ENCODE data around the gene DGKZ. TPM values are rescaled to one million over a fixed set of nuclear protein-coding genes. Genes with fewer than 3 reads are reported as not detected.

Gene DGKZ
- total RNA-seq, result 21.0 and 30.8 TPM in 2 replicates

GRCh38 chr11:46346886-46347636 is at the start of gene DGKZ:
TSS of gene DGKZ (plus strand) at chr11:46347463. CDS start at chr11:46347660, 197 bp downstream.

GRCh38 chr11:46381048-46381818 is 34.0 kb downstream of the DGKZ start, which contains the start of gene MDK:
TSS of gene MDK (plus strand) at chr11:46381669. CDS start at chr11:46382058, 389 bp downstream.

GRCh38 chr11:46391578-46392420 is 44.5 kb downstream of the DGKZ start, which contains the start of gene CHRM4:
TSS of gene CHRM4 (minus strand) at chr11:46391776. CDS start at chr11:46386557, 5,219 bp downstream.

Other genes with a start within 250 kb of the DGKZ start
- 9.0 and 9.6 TPM in 2 replicates for gene PHF21A, start 226.0 kb upstream of the DGKZ start, total RNA-seq
- 16.1 and 19.2 TPM in 2 replicates for gene CREB3L1, start 69.8 kb upstream of the DGKZ start, total RNA-seq
- 23.0 and 53.0 TPM in 2 replicates for gene MDK, start 34.2 kb downstream of the DGKZ start, total RNA-seq
- 0.09 TPM in 1 of 2 replicates, not detected in the other for gene CHRM4, start 44.3 kb downstream of the DGKZ start, total RNA-seq
- gene AMBRA1, start 246.6 kb downstream of the DGKZ start, total RNA-seq, result 23.0 and 28.4 TPM in 2 replicates